GM23338 (cell line): ENCODE results near the gene KLHL40. TPM values are rescaled to one million over a fixed set of nuclear protein-coding genes. Genes with fewer than 3 reads are reported as not detected.

Experiments
- ATAC-seq: fragments of 200-7000 bp; cut with Tn5 transposase; 3 replicates; pipeline ENCODE4 v1.9.1; 2020
- DNase-seq: peaks from one replicate; pipeline ENCODE4 v3.0.0-alpha.2; 2015; ENCODE audit warnings: low spot score
- H2AFZ ChIP-seq: fragments of 200-600 bp; sonication (generic); 2 replicates; pipeline ENCODE4 v1.8.0; 2016; ENCODE audit warnings: antibody characterized with exemption, mild to moderate bottlenecking, moderate library complexity
- H3F3A ChIP-seq: fragments of 200-600 bp; sonication (generic); replicated peaks from 2 replicates; pipeline ENCODE4 v1.8.0; 2017; ENCODE audit warnings: antibody characterized with exemption, mixed run types, low read depth
- H3K27ac ChIP-seq: fragments of 200-600 bp; sonication (generic); 2 replicates; pipeline ENCODE4 v1.6.1; 2016; ENCODE audit warnings: low read depth
- H3K27me3 ChIP-seq: fragments of 200-600 bp; sonication (generic); 2 replicates; pipeline ENCODE4 v1.8.0; 2016; ENCODE audit warnings: mild to moderate bottlenecking, mixed run types, moderate library complexity; ENCODE audit not compliant: insufficient read depth
- H3K36me3 ChIP-seq: fragments of 200-600 bp; sonication (generic); 2 replicates; pipeline ENCODE4 v1.8.0; 2016; ENCODE audit warnings: mild to moderate bottlenecking; ENCODE audit not compliant: insufficient read depth
- H3K4me1 ChIP-seq: fragments of 200-600 bp; sonication (generic); 2 replicates; pipeline ENCODE4 v1.8.0; 2016; ENCODE audit warnings: mild to moderate bottlenecking, moderate library complexity; ENCODE audit not compliant: insufficient read depth
- H3K4me2 ChIP-seq: fragments of 200-600 bp; sonication (generic); 2 replicates; pipeline ENCODE4 v1.7.1; 2017; ENCODE audit warnings: mixed run types
- H3K4me3 ChIP-seq: fragments of 200-600 bp; sonication (generic); 2 replicates; pipeline ENCODE4 v1.6.1; 2016; ENCODE audit warnings: mixed run types
- H3K79me2 ChIP-seq: fragments of 200-600 bp; sonication (generic); replicated peaks from 2 replicates; pipeline ENCODE4 v1.8.0; 2017; ENCODE audit warnings: mild to moderate bottlenecking; ENCODE audit not compliant: insufficient read depth
- H3K9me2 ChIP-seq: fragments of 200-600 bp; sonication (generic); 2 replicates; pipeline ENCODE4 v1.8.0; 2017; ENCODE audit not compliant: insufficient read depth
- H4K20me1 ChIP-seq: fragments of 200-600 bp; sonication (generic); replicated peaks from 2 replicates; pipeline ENCODE4 v1.8.0; 2017; ENCODE audit warnings: mild to moderate bottlenecking; ENCODE audit not compliant: insufficient read depth
- H3K27ac Mint-ChIP-seq: 2 replicates; pipeline ENCODE4 v1.8.0; 2020; ENCODE audit warnings: inconsistent platforms, mild to moderate bottlenecking, moderate library complexity, mixed read lengths
- H3K27me3 Mint-ChIP-seq: 3 replicates; pipeline ENCODE4 v1.8.0; 2022; ENCODE audit warnings: low read depth, mild to moderate bottlenecking, moderate library complexity, mixed read lengths, inconsistent platforms; ENCODE audit not compliant: insufficient read depth, poor library complexity
- H3K36me3 Mint-ChIP-seq: 3 replicates; pipeline ENCODE4 v1.8.0; 2021; ENCODE audit warnings: low read depth, mild to moderate bottlenecking, inconsistent platforms, moderate library complexity, mixed read lengths
- H3K4me1 Mint-ChIP-seq: 3 replicates; pipeline ENCODE4 v1.8.0; 2020; ENCODE audit warnings: mild to moderate bottlenecking, inconsistent platforms, mixed read lengths
- H3K4me3 Mint-ChIP-seq: 3 replicates; pipeline ENCODE4 v1.8.0; 2021; ENCODE audit warnings: moderate library complexity, mild to moderate bottlenecking, inconsistent platforms, mixed read lengths
- H3K9me3 Mint-ChIP-seq: 3 replicates; pipeline ENCODE4 v1.8.0; 2020; ENCODE audit warnings: moderate library complexity, mild to moderate bottlenecking, inconsistent platforms, mixed read lengths
- CREB1 ChIP-seq: fragments of 250-450 bp; sonication (Bioruptor Pico); IDR thresholded peaks from 2 replicates; pipeline ENCODE4 v1.5.0; 2020; ENCODE audit warnings: low read depth, mild to moderate bottlenecking, moderate library complexity
- EZH2 ChIP-seq: fragments of 200-600 bp; sonication (generic); IDR thresholded peaks from one replicate; pipeline ENCODE4 v1.8.0; 2017; ENCODE audit warnings: antibody characterized with exemption, mild to moderate bottlenecking, low read depth; ENCODE audit not compliant: unreplicated experiment
- EZH2phosphoT487 ChIP-seq: fragments of 200-600 bp; sonication (generic); IDR thresholded peaks from one replicate; pipeline ENCODE4 v1.8.1; 2018; ENCODE audit warnings: antibody characterized with exemption; ENCODE audit not compliant: unreplicated experiment
- JUNB ChIP-seq: IDR thresholded peaks from one replicate; pipeline ENCODE4 v1.6.1; 2016; ENCODE audit warnings: antibody characterized with exemption; ENCODE audit not compliant: unreplicated experiment
- NANOG ChIP-seq: IDR thresholded peaks from 2 replicates; pipeline ENCODE4 v1.6.1; 2016; ENCODE audit warnings: antibody characterized with exemption, borderline replicate concordance
- POLR2AphosphoS5 ChIP-seq: IDR thresholded peaks from 2 replicates; pipeline ENCODE4 v1.6.1; 2016; ENCODE audit warnings: antibody characterized with exemption, low read depth
- STAT1 ChIP-seq: IDR thresholded peaks from one replicate; pipeline ENCODE4 v1.6.1; 2016; ENCODE audit warnings: antibody characterized with exemption; ENCODE audit not compliant: unreplicated experiment
- ZNF114 ChIP-seq: fragments of 250-450 bp; sonication (Bioruptor Pico); IDR thresholded peaks from 2 replicates; pipeline ENCODE4 v1.5.0; 2020; ENCODE audit warnings: mild to moderate bottlenecking, moderate library complexity
- ZNF331 ChIP-seq: fragments of 250-450 bp; sonication (Bioruptor Pico); IDR thresholded peaks from 2 replicates; pipeline ENCODE4 v1.5.0; 2020; ENCODE audit warnings: low read depth, mild to moderate bottlenecking, moderate library complexity
- polyA plus RNA-seq: library from polyadenylated mRNA; unstranded; fragments of >200 nt; fragmentation: Nextera tagmentation; extraction: Ambion mirVana; gene quantifications from 2 replicates; pipeline ENCODE4 v1.2.1, GENCODE V29; 2016
- total RNA-seq: library from RNA; depleted of rRNA; stranded (reverse); fragments of >200 nt; shearing (Covaris generic); gene quantifications from 2 replicates; pipeline ENCODE4 v1.2.3, GENCODE V29; 2014
- TF ChIP-seq, protein P1 (sequence below), 2 experiments: fragments of 200-600 bp in 1 of 2; sonication (generic) in 1 of 2; conservative IDR thresholded peaks; 2 replicates each; pipeline versions ENCODE4 v1.5.1 to v1.6.1; 2016 to 2017; ENCODE audit warnings: antibody characterized with exemption in 2 of 2, low read depth in 2 of 2, mild to moderate bottlenecking in 2 of 2, moderate library complexity in 1 of 2
- TF ChIP-seq, protein P2 (sequence below): IDR thresholded peaks from one replicate; pipeline ENCODE4 v1.6.1; 2018; ENCODE audit warnings: antibody characterized with exemption; ENCODE audit not compliant: unreplicated experiment
- TF ChIP-seq, protein P3 (sequence below): IDR thresholded peaks from 2 replicates; pipeline ENCODE4 v1.6.1; 2016; ENCODE audit warnings: antibody characterized with exemption

Gene KLHL40
- total and polyA plus RNA-seq, 2 experiments from 2014 or later, result not detected

DNA sequence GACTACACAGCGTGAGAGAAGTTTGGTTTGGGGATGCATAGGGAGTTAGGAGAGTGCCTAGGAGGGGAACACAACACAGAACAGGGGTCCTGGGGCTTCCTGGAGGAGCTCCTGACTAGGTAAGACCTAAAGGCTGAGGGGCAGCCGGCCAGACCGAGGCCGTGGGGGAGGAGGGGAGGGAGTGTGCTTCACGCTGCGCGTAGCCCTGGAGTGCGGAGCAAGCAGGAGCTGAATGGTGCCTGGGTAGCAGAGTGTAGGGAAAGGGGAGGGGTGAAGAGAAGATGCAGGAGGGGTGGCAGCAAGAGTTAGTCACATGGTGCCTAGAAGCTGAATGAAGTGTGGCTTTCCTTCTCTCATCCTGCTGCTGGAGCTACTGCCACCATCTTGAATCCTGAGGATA is 49.7 kb downstream of the KLHL40 start (continued):
- TF ChIP-seq ZNF331 (CRISPR knock-in tag) (no peak), NANOG (no peak), ZNF114 (CRISPR knock-in tag) (no peak), JUNB (no peak)
- TF ChIP-seq, protein P1, sequence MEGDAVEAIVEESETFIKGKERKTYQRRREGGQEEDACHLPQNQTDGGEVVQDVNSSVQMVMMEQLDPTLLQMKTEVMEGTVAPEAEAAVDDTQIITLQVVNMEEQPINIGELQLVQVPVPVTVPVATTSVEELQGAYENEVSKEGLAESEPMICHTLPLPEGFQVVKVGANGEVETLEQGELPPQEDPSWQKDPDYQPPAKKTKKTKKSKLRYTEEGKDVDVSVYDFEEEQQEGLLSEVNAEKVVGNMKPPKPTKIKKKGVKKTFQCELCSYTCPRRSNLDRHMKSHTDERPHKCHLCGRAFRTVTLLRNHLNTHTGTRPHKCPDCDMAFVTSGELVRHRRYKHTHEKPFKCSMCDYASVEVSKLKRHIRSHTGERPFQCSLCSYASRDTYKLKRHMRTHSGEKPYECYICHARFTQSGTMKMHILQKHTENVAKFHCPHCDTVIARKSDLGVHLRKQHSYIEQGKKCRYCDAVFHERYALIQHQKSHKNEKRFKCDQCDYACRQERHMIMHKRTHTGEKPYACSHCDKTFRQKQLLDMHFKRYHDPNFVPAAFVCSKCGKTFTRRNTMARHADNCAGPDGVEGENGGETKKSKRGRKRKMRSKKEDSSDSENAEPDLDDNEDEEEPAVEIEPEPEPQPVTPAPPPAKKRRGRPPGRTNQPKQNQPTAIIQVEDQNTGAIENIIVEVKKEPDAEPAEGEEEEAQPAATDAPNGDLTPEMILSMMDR (conservative IDR thresholded peaks at IDR 0.05; ENCODE audit: low read depth in 2 of 2), result no peak

DNA sequence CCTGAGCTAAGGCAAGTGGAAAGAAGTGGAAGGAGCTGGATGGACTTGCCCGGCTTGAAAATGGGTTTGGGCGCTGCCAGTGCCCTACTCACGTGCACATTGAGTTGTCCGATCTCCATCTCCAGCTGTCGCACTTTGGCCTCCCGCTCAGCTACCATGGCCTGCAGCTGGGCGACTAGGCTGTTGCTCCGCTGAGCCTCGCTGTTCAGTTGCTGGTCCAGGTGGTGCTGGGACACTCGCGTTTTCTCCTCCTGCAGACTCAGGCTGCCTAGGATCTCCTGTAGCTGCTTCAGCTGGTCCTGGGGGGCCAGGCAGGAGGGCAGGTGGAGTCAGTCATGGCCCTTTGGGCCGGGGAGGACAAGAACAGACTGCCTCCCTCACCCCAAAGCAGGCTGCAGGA is 50.3 kb downstream of the KLHL40 start:
- Mint-ChIP-seq H3K36me3 (no peaks in the 10 kb centered on the region), H3K27ac (no peak overlapping the region), H3K4me3 (no peak overlapping the region), H3K27me3 (peaks cover 15% of the 10 kb centered on the region), H3K4me1 (peaks cover 34% of the 10 kb centered on the region), H3K9me3 (peaks cover 6% of the 10 kb centered on the region; the same call in 1 of the 3 replicates)
- Histone ChIP-seq H3K27ac (no peak overlapping the region), H3K9me2 (peaks cover 5% of the 10 kb centered on the region; the same call in 1 of the 2 replicates), H3K79me2 (no peaks in the 10 kb centered on the region), H3K4me2 (no peak overlapping the region), H3K4me3 (no peak overlapping the region), H3K36me3 (no peaks in the 10 kb centered on the region), H3K4me1 (peaks cover 15% of the 10 kb centered on the region), H4K20me1 (no peaks in the 10 kb centered on the region), H2AFZ (no peak overlapping the region), H3F3A (no peaks in the 10 kb centered on the region), H3K27me3 (no peaks in the 10 kb centered on the region)
- DNase-seq (no peak), ATAC-seq (no peak)
- no peak for TF ChIP-seq ZNF114 (CRISPR knock-in tag)
- no peak for TF ChIP-seq EZH2phosphoT487
- TF ChIP-seq CREB1 (CRISPR knock-in tag), result no peak
- no peak for TF ChIP-seq EZH2
- TF ChIP-seq, protein P2, sequence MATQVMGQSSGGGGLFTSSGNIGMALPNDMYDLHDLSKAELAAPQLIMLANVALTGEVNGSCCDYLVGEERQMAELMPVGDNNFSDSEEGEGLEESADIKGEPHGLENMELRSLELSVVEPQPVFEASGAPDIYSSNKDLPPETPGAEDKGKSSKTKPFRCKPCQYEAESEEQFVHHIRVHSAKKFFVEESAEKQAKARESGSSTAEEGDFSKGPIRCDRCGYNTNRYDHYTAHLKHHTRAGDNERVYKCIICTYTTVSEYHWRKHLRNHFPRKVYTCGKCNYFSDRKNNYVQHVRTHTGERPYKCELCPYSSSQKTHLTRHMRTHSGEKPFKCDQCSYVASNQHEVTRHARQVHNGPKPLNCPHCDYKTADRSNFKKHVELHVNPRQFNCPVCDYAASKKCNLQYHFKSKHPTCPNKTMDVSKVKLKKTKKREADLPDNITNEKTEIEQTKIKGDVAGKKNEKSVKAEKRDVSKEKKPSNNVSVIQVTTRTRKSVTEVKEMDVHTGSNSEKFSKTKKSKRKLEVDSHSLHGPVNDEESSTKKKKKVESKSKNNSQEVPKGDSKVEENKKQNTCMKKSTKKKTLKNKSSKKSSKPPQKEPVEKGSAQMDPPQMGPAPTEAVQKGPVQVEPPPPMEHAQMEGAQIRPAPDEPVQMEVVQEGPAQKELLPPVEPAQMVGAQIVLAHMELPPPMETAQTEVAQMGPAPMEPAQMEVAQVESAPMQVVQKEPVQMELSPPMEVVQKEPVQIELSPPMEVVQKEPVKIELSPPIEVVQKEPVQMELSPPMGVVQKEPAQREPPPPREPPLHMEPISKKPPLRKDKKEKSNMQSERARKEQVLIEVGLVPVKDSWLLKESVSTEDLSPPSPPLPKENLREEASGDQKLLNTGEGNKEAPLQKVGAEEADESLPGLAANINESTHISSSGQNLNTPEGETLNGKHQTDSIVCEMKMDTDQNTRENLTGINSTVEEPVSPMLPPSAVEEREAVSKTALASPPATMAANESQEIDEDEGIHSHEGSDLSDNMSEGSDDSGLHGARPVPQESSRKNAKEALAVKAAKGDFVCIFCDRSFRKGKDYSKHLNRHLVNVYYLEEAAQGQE, result no peak
- TF ChIP-seq, protein P1 (conservative IDR thresholded peaks at IDR 0.05; ENCODE audit: low read depth in 2 of 2), result no peak
- TF ChIP-seq ZNF331 (CRISPR knock-in tag), result no peak
- TF ChIP-seq, protein P3, sequence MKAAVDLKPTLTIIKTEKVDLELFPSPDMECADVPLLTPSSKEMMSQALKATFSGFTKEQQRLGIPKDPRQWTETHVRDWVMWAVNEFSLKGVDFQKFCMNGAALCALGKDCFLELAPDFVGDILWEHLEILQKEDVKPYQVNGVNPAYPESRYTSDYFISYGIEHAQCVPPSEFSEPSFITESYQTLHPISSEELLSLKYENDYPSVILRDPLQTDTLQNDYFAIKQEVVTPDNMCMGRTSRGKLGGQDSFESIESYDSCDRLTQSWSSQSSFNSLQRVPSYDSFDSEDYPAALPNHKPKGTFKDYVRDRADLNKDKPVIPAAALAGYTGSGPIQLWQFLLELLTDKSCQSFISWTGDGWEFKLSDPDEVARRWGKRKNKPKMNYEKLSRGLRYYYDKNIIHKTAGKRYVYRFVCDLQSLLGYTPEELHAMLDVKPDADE, result no peak
- no peak for TF ChIP-seq POLR2AphosphoS5
- TF ChIP-seq STAT1, result no peak
- TF ChIP-seq JUNB, result no peak
- no peak for TF ChIP-seq NANOG
